Stimulated activated naive CD8-positive, alpha-beta T cell treated with anti-CD3 and anti-CD28 coated beads, Interleukin-15, Interleukin-2, amounts not matched to agents 100 ng/mL and 50 ng/mL, for 24 hours (primary cell): ENCODE data around the gene ZNF462.

Experiments used
- H3K27ac Mint-ChIP-seq: one replicate; pipeline ENCODE4 v1.8.0; 2021; ENCODE audit warnings: mild to moderate bottlenecking, mixed read lengths
- H3K27me3 Mint-ChIP-seq: one replicate; pipeline ENCODE4 v1.8.0; 2021; ENCODE audit warnings: mixed read lengths
- H3K36me3 Mint-ChIP-seq: one replicate; pipeline ENCODE4 v1.8.0; 2021; ENCODE audit warnings: low read depth, mixed read lengths
- H3K4me1 Mint-ChIP-seq: one replicate; pipeline ENCODE4 v1.8.0; 2021; ENCODE audit warnings: low read depth, mixed read lengths
- H3K4me3 Mint-ChIP-seq: one replicate; pipeline ENCODE4 v1.8.0; 2021; ENCODE audit warnings: mild to moderate bottlenecking, mixed read lengths
- H3K9me3 Mint-ChIP-seq: one replicate; pipeline ENCODE4 v1.8.0; 2021; ENCODE audit warnings: mixed read lengths

ZNF462 gene

GRCh38 chr9:106945727-106946660 lies 83.0 kb downstream of the ZNF462 start:
- H3K9me3 Mint-ChIP-seq, result no peaks in the 10 kb centered on the region
- H3K4me1 Mint-ChIP-seq, result no peaks in the 10 kb centered on the region
- no peaks in the 10 kb centered on the region for H3K36me3 Mint-ChIP-seq
- H3K27ac Mint-ChIP-seq, result no peak overlapping the region
- no peaks in the 10 kb centered on the region for H3K27me3 Mint-ChIP-seq
- H3K4me3 Mint-ChIP-seq, result no peak overlapping the region

- H3K36me3 Mint-ChIP-seq, result no peaks in the 10 kb centered on the region
- no peaks in the 10 kb centered on the region for H3K27me3 Mint-ChIP-seq
- no peaks in the 10 kb centered on the region for H3K9me3 Mint-ChIP-seq
- H3K4me1 Mint-ChIP-seq, result no peaks in the 10 kb centered on the region
- H3K27ac Mint-ChIP-seq, result no peak overlapping the region
- H3K4me3 Mint-ChIP-seq, result no peak overlapping the region
These were observed 84.3 kb downstream of the ZNF462 start for GRCh38 chr9:106947106-106947900.

- Mint-ChIP-seq H3K36me3 (no peaks in the 10 kb centered on the region), H3K9me3 (peaks cover 3% of the 10 kb centered on the region), H3K4me3 (no peak overlapping the region), H3K4me1 (no peaks in the 10 kb centered on the region), H3K27ac (no peak overlapping the region), H3K27me3 (no peaks in the 10 kb centered on the region)
These were observed 90.2 kb downstream of the ZNF462 start for GRCh38 chr9:106953174-106953573.

GRCh38 chr9:106954558-106954957 lies 91.6 kb downstream of the ZNF462 start:
- Mint-ChIP-seq H3K4me3 (no peak overlapping the region), H3K27ac (no peak overlapping the region), H3K4me1 (no peaks in the 10 kb centered on the region), H3K9me3 (peaks cover 3% of the 10 kb centered on the region), H3K27me3 (no peaks in the 10 kb centered on the region), H3K36me3 (no peaks in the 10 kb centered on the region)

- Mint-ChIP-seq H3K4me3 (no peak overlapping the region), H3K27me3 (no peaks in the 10 kb centered on the region), H3K36me3 (no peaks in the 10 kb centered on the region), H3K27ac (no peak overlapping the region), H3K4me1 (no peaks in the 10 kb centered on the region), H3K9me3 (peaks cover 3% of the 10 kb centered on the region)
These were observed 92.2 kb downstream of the ZNF462 start for GRCh38 chr9:106954974-106955850.

GRCh38 chr9:106956971-106957370 lies 94.0 kb downstream of the ZNF462 start:
- H3K4me3 Mint-ChIP-seq, result no peak overlapping the region
- H3K36me3 Mint-ChIP-seq, result no peaks in the 10 kb centered on the region
- no peak overlapping the region for H3K27ac Mint-ChIP-seq
- peaks cover 9% of the 10 kb centered on the region for H3K9me3 Mint-ChIP-seq
- no peaks in the 10 kb centered on the region for H3K27me3 Mint-ChIP-seq
- H3K4me1 Mint-ChIP-seq, result no peaks in the 10 kb centered on the region

- Mint-ChIP-seq H3K27me3 (no peaks in the 10 kb centered on the region), H3K27ac (no peak overlapping the region), H3K36me3 (no peaks in the 10 kb centered on the region), H3K9me3 (peaks cover 9% of the 10 kb centered on the region), H3K4me1 (peaks cover 2% of the 10 kb centered on the region), H3K4me3 (no peak overlapping the region)
These were observed 96.1 kb downstream of the ZNF462 start for GRCh38 chr9:106958955-106959657.

GRCh38 chr9:106960258-106960657 lies 97.3 kb downstream of the ZNF462 start:
- no peaks in the 10 kb centered on the region for H3K36me3 Mint-ChIP-seq
- no peak overlapping the region for H3K27ac Mint-ChIP-seq
- peaks cover 9% of the 10 kb centered on the region for H3K9me3 Mint-ChIP-seq
- peaks cover 12% of the 10 kb centered on the region for H3K4me1 Mint-ChIP-seq
- H3K27me3 Mint-ChIP-seq, result no peaks in the 10 kb centered on the region
- no peak overlapping the region for H3K4me3 Mint-ChIP-seq

GRCh38 chr9:106961623-106962022 lies 98.7 kb downstream of the ZNF462 start:
- H3K9me3 Mint-ChIP-seq, result peaks cover 9% of the 10 kb centered on the region
- no peaks in the 10 kb centered on the region for H3K36me3 Mint-ChIP-seq
- no peak overlapping the region for H3K4me3 Mint-ChIP-seq
- H3K4me1 Mint-ChIP-seq, result peaks cover 14% of the 10 kb centered on the region
- no peak overlapping the region for H3K27ac Mint-ChIP-seq
- no peaks in the 10 kb centered on the region for H3K27me3 Mint-ChIP-seq

- no peaks in the 10 kb centered on the region for H3K27me3 Mint-ChIP-seq
- H3K4me3 Mint-ChIP-seq, result no peak overlapping the region
- H3K9me3 Mint-ChIP-seq, result peaks cover 5% of the 10 kb centered on the region
- peaks cover 14% of the 10 kb centered on the region for H3K4me1 Mint-ChIP-seq
- H3K27ac Mint-ChIP-seq, result no peak overlapping the region
- H3K36me3 Mint-ChIP-seq, result no peaks in the 10 kb centered on the region
These were observed 99.2 kb downstream of the ZNF462 start for GRCh38 chr9:106962122-106962521.

GRCh38 chr9:106962615-106963363 lies 99.8 kb downstream of the ZNF462 start:
- H3K36me3 Mint-ChIP-seq, result no peaks in the 10 kb centered on the region

GRCh38 chr9:106963684-106964083 lies 100.7 kb downstream of the ZNF462 start:
- Mint-ChIP-seq H3K9me3 (peaks cover 5% of the 10 kb centered on the region), H3K4me1 (peaks cover 14% of the 10 kb centered on the region), H3K27me3 (no peaks in the 10 kb centered on the region), H3K36me3 (no peaks in the 10 kb centered on the region), H3K4me3 (no peak overlapping the region), H3K27ac (no peak overlapping the region)

More at GRCh38 chr9:106962615-106963363, 99.8 kb downstream of the ZNF462 start:
- H3K9me3 Mint-ChIP-seq, result peaks cover 5% of the 10 kb centered on the region
- no peak overlapping the region for H3K4me3 Mint-ChIP-seq
- H3K27ac Mint-ChIP-seq, result no peak overlapping the region
- H3K4me1 Mint-ChIP-seq, result peaks cover 14% of the 10 kb centered on the region
- no peaks in the 10 kb centered on the region for H3K27me3 Mint-ChIP-seq

GRCh38 chr9:106964329-106964728 lies 101.4 kb downstream of the ZNF462 start:
- Mint-ChIP-seq H3K9me3 (peaks cover 5% of the 10 kb centered on the region), H3K4me3 (no peak overlapping the region), H3K27ac (no peak overlapping the region), H3K27me3 (no peaks in the 10 kb centered on the region), H3K36me3 (no peaks in the 10 kb centered on the region), H3K4me1 (peaks cover 14% of the 10 kb centered on the region)
